Measurements from ENCODE around the gene STYX.

GRCh38 chr14:52790756-52791222 lies 60.8 kb downstream of the STYX start:
- TF ChIP-seq CTCF (IDR thresholded peaks at IDR 0.05; ENCODE audit: low read depth, low read length) (no peak), EZH2phosphoT487 (IDR thresholded peaks at IDR 0.05; ENCODE audit: low read depth) (no peak)

Measured in OCI-LY3 (cell line).